ENCODE results near the gene PRKRIP1.
A peak's percentile ranks its signal among the peaks of the same experiment; 100 is the strongest.
"Not testable (repeated sequence)": the region's sequence is repeated elsewhere in the genome, so short reads cannot be mapped to it uniquely, and the experiment has no call there.

The PRKRIP1 gene

DNA sequence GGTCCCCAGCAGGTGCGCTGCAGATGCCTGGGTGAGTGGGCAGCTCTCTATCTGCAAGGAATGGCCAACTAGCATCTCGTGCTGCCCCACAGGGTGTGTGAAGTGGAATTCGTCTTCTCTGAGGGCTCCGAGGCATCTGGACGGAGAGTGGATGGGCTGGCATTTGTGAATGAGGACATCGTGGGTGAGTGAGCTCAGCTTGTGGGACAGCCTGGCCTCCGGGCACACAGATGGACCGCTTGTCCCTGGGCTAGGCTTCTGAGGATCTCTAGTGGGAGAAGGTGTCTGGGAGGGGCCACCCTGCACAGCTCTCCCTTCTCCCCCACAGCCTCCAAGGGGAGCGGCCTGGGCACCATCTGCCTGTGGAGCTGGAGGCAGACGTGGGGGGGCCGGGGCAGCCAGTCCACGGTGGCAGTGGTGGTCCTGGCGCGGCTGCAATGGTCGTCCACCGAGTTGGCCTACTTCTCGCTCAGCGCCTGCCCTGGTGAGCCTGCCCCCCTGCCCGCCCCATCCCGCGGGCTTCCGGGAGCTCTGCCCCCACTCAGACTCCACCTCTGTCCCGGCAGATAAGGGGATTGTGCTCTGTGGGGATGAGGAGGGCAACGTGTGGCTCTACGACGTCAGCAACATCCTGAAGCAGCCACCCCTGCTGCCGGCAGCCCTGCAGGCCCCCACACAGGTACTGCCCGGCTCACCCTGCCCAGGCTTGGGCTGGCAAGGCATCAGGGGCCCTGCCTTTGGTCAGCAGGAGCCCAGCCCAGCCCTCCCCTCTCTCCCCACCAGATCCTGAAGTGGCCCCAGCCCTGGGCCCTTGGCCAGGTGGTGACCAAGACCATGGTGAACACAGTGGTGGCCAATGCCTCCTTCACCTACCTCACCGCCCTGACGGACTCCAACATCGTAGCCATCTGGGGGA lies 76.2 kb downstream of the PRKRIP1 start:
- Mint-ChIP-seq H3K27ac (peak overlapping the region; percentile 30), H3K36me3 (peaks cover 3% of the 10 kb centered on the region), H3K4me1 (no peaks in the 10 kb centered on the region), H3K27me3 (no peaks in the 10 kb centered on the region), H3K9me3 (no peaks in the 10 kb centered on the region), H3K4me3 (no peak overlapping the region)

DNA sequence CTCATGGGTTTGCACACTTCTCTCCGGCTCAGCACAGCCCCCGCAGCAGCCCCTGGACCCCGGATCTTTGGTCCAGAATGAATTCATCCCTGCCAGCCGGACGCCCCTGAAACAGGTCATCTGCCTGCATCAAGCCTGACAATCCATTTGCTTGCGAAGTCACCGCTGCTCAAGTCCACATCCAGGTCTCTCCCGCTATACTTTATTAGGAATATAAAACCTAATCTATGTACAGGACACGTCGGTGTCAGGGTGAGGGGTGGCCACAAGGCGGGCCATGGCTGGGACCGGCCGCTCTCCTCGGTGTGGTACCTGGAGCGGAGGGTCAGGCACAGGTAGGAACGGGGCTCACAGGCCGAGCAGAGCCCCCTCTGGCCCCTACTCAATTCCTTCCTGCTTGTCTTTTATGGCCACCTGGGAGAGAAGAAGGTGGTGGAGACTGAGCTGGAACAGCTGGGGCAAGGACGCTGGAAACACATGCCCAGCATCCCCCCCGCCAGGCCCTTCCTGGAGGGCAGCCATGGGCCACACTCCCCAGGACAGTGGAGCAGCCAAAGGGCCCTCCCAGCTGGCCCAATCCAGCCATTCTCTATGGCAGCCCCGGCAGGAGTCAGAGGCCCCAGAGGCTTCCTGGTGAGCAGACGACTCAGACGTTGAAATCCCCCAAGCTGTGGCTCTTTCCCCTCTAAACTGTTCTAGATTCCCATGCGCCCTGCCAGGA lies 77.3 kb downstream of the PRKRIP1 start:
- Mint-ChIP-seq H3K4me3 (no peak overlapping the region), H3K27ac (peak overlapping the region; percentile 23), H3K36me3 (peaks cover 3% of the 10 kb centered on the region), H3K27me3 (no peaks in the 10 kb centered on the region), H3K4me1 (no peaks in the 10 kb centered on the region), H3K9me3 (no peaks in the 10 kb centered on the region)

DNA sequence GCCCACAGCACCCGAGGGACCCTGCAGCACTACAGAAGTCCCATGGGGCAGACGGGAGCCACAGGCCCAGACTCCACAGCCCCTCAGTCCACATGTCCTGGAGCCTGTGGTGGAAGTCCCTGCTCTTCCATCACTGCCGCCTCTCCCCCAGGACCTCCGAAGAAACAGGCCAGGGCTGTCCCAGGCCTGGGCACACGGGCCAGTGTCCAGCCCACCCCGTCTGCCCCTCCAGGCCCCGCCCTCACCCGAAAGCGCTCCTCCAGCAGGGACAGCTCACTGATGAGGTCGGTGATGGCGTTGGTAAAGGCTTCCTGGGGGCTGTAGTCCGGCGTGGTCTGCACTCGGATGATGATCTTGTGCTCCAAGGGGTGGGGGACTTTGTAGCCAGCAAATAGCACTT lies 78.0 kb downstream of the PRKRIP1 start:
- H3K9me3 Mint-ChIP-seq, H3K27ac Mint-ChIP-seq, H3K36me3 Mint-ChIP-seq, H3K4me1 Mint-ChIP-seq, H3K4me3 Mint-ChIP-seq, H3K27me3 Mint-ChIP-seq: not testable (repeated sequence)

DNA sequence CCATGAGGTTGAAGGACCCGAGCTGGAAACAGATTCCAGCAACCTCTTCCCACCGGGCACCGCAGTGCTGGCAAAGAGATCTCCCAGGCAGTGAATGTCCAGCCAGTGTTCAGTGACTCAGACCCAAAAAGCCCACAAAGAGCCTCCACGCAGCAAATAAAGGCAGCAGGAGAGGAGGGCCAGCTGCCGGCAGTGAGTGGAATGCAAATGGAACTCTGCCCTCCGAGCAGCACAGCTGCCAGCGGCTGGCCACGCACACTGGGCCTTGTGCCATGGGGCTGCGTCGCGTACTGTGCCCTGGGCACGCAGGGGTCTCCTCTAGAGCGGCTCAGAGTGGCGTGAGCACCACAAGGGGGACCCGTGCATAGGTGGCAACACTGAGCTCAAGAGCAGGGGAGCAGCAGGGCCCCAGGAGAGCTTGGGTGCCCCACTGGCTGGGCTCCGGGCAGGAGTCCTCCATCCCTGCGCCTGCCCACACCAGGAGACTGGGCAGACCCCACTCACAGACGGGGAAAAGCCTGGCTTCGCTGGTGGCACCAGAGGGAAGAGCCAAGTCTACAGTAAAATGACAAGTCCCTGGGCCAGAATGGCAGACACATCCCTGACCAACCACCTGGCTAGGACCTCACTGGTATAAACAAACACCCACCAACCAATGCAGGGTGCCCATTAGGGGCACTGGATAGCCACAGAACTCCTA lies 78.7 kb downstream of the PRKRIP1 start:
- not testable (repeated sequence) for H3K4me1 Mint-ChIP-seq, H3K4me3 Mint-ChIP-seq, H3K9me3 Mint-ChIP-seq, H3K27ac Mint-ChIP-seq, H3K27me3 Mint-ChIP-seq, H3K36me3 Mint-ChIP-seq

Data from activated naive CD4-positive, alpha-beta T cell treated with anti-CD3 and anti-CD28 coated beads, Interleukin-2, amount 50 U/mL, for 24 hours (primary cell).